GM10847 (cell line): ENCODE measurements around the gene TRDN.

ENCODE experiments used
- POLR2A ChIP-seq: IDR thresholded peaks from 2 replicates; pipeline ENCODE4 v1.6.1; 2011; ENCODE audit not compliant: insufficient read length; ENCODE audit errors: extremely low read depth

TRDN gene

DNA sequence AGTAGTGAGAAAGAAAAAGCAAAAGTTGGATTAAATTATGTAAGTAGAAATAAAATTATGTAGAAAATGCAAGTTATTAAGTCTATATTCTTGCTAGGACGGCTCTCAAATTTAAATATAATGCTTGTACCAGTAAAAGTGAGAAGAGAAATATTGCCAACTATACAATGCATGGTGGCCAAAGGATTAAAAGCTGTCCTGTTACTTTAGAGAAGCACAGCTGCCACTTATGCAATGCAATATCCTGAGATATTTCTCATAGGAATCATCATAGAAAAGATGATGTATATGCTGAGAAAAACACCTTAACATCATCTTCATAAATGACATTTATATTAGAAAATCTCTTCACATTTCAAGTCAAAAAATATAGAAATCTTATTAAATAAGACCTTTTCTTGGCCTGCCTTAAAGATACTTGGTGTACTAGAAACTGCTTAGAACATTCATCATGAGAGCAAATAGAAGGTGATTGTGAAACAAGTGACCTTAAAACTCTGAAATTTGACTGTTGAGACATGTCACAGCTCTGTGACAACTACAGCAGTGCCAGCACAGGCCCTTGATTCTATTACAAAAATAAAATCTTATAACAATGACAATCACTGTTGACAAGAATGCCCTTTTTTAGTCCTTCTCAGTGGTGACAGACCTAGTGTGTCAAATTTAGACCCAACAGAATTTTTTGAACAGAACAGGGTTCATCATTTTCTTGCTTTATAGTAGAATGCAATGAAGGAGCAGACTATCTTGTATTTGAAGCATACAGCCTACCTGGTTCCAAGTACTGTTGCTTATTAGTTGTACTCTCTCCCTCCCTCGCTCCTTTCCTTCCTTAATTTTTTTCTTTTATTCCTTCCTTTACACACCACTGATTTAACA is 467.6 kb downstream of the TRDN start:
- TF ChIP-seq POLR2A, result no peak

DNA sequence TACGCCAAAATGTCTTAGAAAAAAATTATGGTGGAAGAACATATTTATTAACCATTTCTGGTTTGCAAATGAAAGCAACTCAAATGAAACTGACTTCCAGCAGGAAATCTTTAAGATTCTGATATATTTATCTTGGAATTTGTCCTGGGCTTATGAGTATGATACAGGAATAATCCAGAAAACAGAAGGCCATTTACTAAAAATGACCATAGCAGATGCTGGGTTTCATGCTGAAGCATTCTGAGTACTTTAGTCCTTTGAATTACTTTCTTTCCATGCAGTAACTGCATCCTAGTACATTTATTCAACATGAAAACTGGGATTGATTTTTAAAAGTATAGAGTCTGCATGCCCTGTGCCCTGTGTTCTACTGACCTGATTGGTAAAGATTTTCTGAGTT is 468.3 kb downstream of the TRDN start:
- TF ChIP-seq POLR2A, result no peak
